HG02852 (cell line): ENCODE data around the gene LARP1.
A peak's percentile ranks its signal among the peaks of the same experiment; 100 is the strongest.

Experiments used
- ATAC-seq: cut with Tn5 transposase; IDR thresholded peaks from one replicate; pipeline ENCODE4 v1.9.1; 2021; ENCODE audit warnings: mild to moderate bottlenecking, moderate library complexity; ENCODE audit not compliant: unreplicated experiment

Gene LARP1

GRCh38 chr5:154850255-154851062 is 95.3 kb downstream of the LARP1 start, which contains the start of gene FAXDC2:
Gene FAXDC2, minus strand, starts transcription at chr5:154850603. Its CDS starts 12,425 bp downstream, at chr5:154838178.
- ATAC-seq, result no peak

- no peak for ATAC-seq
Observed at GRCh38 chr5:154851351-154851750, 96.2 kb downstream of the LARP1 start.

- peak; percentile 61 for ATAC-seq
Observed at GRCh38 chr5:154857530-154858296, 102.5 kb downstream of the LARP1 start.

- peak; percentile 72 for ATAC-seq
Observed at GRCh38 chr5:154858297-154858971, 103.3 kb downstream of the LARP1 start, which contains the start of gene CNOT8. Gene CNOT8, plus strand, starts transcription at chr5:154858627. Its CDS starts 4,652 bp downstream, at chr5:154863279.

- ATAC-seq, result no peak
Observed at GRCh38 chr5:154858972-154859871, 104.0 kb downstream of the LARP1 start.

- no peak for ATAC-seq
Observed at GRCh38 chr5:154860123-154860522, 104.9 kb downstream of the LARP1 start.

GRCh38 chr5:154860765-154861164 is 105.6 kb downstream of the LARP1 start:
- ATAC-seq, result no peak

- ATAC-seq, result no peak
Observed at GRCh38 chr5:154861946-154862345, 106.8 kb downstream of the LARP1 start.

- ATAC-seq, result no peak
Observed at GRCh38 chr5:154862766-154863165, 107.6 kb downstream of the LARP1 start.

- ATAC-seq, result no peak
Observed at GRCh38 chr5:154863291-154864080, 108.3 kb downstream of the LARP1 start.

- no peak for ATAC-seq
Observed at GRCh38 chr5:154865466-154866184, 110.4 kb downstream of the LARP1 start.

- no peak for ATAC-seq
Observed at GRCh38 chr5:154866841-154867240, 111.7 kb downstream of the LARP1 start.
